Neural progenitor cell (in vitro differentiated cells): Measurements from ENCODE around the gene FGFRL1. TPM values are rescaled to one million over a fixed set of nuclear protein-coding genes. Genes with fewer than 3 reads are reported as not detected.

Experiments
- DNase-seq: peaks from one replicate; pipeline ENCODE4 v3.0.0-alpha.2; 2016; ENCODE audit warnings: low spot score
- H2AFZ ChIP-seq: fragments of 200-600 bp; sonication (generic); replicated peaks from 2 replicates; pipeline ENCODE4 v1.6.1; 2016; ENCODE audit warnings: antibody characterized with exemption
- H3F3A ChIP-seq: fragments of 200-600 bp; sonication (generic); 2 replicates; pipeline ENCODE4 v1.6.1; 2016; ENCODE audit warnings: antibody characterized with exemption, low read depth
- H3K27ac ChIP-seq: fragments of 200-600 bp; sonication (generic); 2 replicates; pipeline ENCODE4 v1.5.1; 2016; ENCODE audit warnings: mild to moderate bottlenecking
- H3K27me3 ChIP-seq: fragments of 200-600 bp; sonication (generic); 2 replicates; pipeline ENCODE4 v1.6.1; 2016; ENCODE audit warnings: mild to moderate bottlenecking, moderate library complexity
- H3K36me3 ChIP-seq: fragments of 200-600 bp; sonication (generic); 2 replicates; pipeline ENCODE4 v1.5.1; 2016
- H3K4me1 ChIP-seq: fragments of 200-600 bp; sonication (generic); 2 replicates; pipeline ENCODE4 v1.6.1; 2016; ENCODE audit warnings: mixed run types
- H3K4me2 ChIP-seq: fragments of 200-600 bp; sonication (generic); 2 replicates; pipeline ENCODE4 v1.6.1; 2016
- H3K4me3 ChIP-seq: fragments of 200-600 bp; sonication (generic); 2 replicates; pipeline ENCODE4 v1.5.1; 2016
- H3K79me2 ChIP-seq: fragments of 200-600 bp; sonication (generic); 2 replicates; pipeline ENCODE4 v1.6.1; 2016; ENCODE audit warnings: low read depth
- H3K9ac ChIP-seq: fragments of 200-600 bp; sonication (generic); 2 replicates; pipeline ENCODE4 v1.6.1; 2016
- H3K9me3 ChIP-seq: fragments of 200-600 bp; sonication (generic); 2 replicates; pipeline ENCODE4 v1.5.1; 2016; ENCODE audit warnings: low read depth
- H4K20me1 ChIP-seq: fragments of 200-600 bp; sonication (generic); 2 replicates; pipeline ENCODE4 v1.6.1; 2016; ENCODE audit warnings: low read depth
- H3K27ac Mint-ChIP-seq: 3 replicates; pipeline ENCODE4 v1.8.0; 2021; ENCODE audit warnings: mixed read lengths
- H3K27me3 Mint-ChIP-seq: 2 replicates; pipeline ENCODE4 v1.8.0; 2022; ENCODE audit warnings: low read depth, mild to moderate bottlenecking, inconsistent platforms, moderate library complexity, mixed read lengths; ENCODE audit not compliant: insufficient read depth
- H3K36me3 Mint-ChIP-seq: 3 replicates; pipeline ENCODE4 v1.8.0; 2021; ENCODE audit warnings: mixed read lengths
- H3K4me1 Mint-ChIP-seq: 3 replicates; pipeline ENCODE4 v1.8.0; 2021; ENCODE audit warnings: mixed read lengths
- H3K4me3 Mint-ChIP-seq: 3 replicates; pipeline ENCODE4 v1.8.0; 2021; ENCODE audit warnings: mild to moderate bottlenecking, moderate library complexity, mixed read lengths
- H3K9me3 Mint-ChIP-seq: 3 replicates; pipeline ENCODE4 v1.8.0; 2020; ENCODE audit warnings: mixed read lengths
- EZH2 ChIP-seq: fragments of 200-600 bp; sonication (generic); IDR thresholded peaks from 2 replicates; pipeline ENCODE4 v1.6.1; 2017; ENCODE audit warnings: antibody characterized with exemption, mild to moderate bottlenecking, moderate library complexity
- EZH2phosphoT487 ChIP-seq: fragments of 200-600 bp; sonication (generic); IDR thresholded peaks from 2 replicates; pipeline ENCODE4 v1.6.1; 2017; ENCODE audit warnings: antibody characterized with exemption
- total RNA-seq: library from RNA; depleted of rRNA; stranded (reverse); fragments of >200 nt; gene quantifications from 2 replicates; pipeline ENCODE4 v1.2.3, GENCODE V29; 2015; ENCODE audit warnings: low replicate concordance
- TF ChIP-seq, protein P1 (sequence below): fragments of 200-600 bp; sonication (generic); IDR thresholded peaks from 2 replicates; pipeline ENCODE4 v1.5.1; 2017; ENCODE audit warnings: antibody characterized with exemption, mild to moderate bottlenecking

The FGFRL1 gene
- total RNA-seq, 1 donor from 2014 or later = 9.6 TPM

DNA sequence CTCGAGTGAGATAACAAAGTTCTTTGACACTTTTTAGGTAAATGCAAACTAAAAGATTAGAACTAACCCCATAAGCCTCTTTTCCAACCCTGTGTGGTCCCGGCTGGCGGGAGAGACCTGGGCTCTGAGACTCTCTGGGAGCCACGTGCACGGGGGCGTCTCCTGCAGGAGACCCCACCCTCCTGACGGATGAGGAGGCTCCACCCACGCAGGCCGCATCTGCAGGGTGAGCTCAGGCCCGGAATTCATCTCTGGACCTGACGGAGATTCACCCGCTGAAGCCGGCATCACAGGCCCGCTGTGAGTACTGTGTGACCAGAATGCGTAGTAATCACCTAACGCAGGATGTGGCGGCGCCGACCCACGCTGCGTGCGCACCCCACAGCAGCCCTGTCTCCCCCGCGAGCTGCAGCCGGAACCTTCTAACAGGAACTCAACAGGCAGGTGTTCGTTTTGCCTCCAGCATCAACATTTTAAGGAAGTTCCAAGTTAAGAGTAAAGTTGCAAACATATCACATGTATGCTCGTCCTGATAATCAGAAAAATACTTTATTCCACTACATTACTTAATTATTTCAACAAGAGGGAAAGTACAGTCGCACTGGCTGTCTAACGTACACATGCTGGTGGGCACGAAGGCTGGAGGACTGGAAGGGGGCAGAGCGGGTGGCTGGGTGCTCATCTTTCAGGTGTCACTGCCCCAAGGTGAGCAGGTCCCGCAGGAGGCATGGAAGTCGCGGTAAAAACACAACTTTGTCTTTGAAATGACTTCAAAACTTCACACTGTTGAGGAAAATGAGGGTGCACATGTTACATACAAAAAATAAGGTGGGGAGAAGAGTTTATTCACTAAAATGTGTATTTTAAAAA is 44.5 kb downstream of the FGFRL1 start:
- no peak overlapping the region for H3K27ac Mint-ChIP-seq
- no peak overlapping the region for H3K27ac ChIP-seq
- no peak overlapping the region for H3K4me2 ChIP-seq
- peak overlapping the region; percentile 5 for H3K4me3 Mint-ChIP-seq
- peak; percentile 71 for DNase-seq
- peaks cover 4% of the 10 kb centered on the region for H3K4me1 ChIP-seq
- H4K20me1 ChIP-seq = no peaks in the 10 kb centered on the region
- no peaks in the 10 kb centered on the region for H3K9me3 ChIP-seq
- H2AFZ ChIP-seq = no peak overlapping the region
- peaks cover 44% of the 10 kb centered on the region for H3K4me1 Mint-ChIP-seq
- H3K36me3 ChIP-seq = no peaks in the 10 kb centered on the region
- no peaks in the 10 kb centered on the region for H3K36me3 Mint-ChIP-seq
- H3K9me3 Mint-ChIP-seq = peaks cover 6% of the 10 kb centered on the region
- H3K27me3 ChIP-seq = peaks cover 74% of the 10 kb centered on the region
- no peak overlapping the region for H3K9ac ChIP-seq
- no peaks in the 10 kb centered on the region for H3F3A ChIP-seq
- no peak for TF ChIP-seq EZH2
- TF ChIP-seq, protein P1, sequence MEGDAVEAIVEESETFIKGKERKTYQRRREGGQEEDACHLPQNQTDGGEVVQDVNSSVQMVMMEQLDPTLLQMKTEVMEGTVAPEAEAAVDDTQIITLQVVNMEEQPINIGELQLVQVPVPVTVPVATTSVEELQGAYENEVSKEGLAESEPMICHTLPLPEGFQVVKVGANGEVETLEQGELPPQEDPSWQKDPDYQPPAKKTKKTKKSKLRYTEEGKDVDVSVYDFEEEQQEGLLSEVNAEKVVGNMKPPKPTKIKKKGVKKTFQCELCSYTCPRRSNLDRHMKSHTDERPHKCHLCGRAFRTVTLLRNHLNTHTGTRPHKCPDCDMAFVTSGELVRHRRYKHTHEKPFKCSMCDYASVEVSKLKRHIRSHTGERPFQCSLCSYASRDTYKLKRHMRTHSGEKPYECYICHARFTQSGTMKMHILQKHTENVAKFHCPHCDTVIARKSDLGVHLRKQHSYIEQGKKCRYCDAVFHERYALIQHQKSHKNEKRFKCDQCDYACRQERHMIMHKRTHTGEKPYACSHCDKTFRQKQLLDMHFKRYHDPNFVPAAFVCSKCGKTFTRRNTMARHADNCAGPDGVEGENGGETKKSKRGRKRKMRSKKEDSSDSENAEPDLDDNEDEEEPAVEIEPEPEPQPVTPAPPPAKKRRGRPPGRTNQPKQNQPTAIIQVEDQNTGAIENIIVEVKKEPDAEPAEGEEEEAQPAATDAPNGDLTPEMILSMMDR = no peak
- H3K4me3 ChIP-seq = no peak overlapping the region
- peaks cover 20% of the 10 kb centered on the region for H3K27me3 Mint-ChIP-seq
- H3K79me2 ChIP-seq = no peaks in the 10 kb centered on the region

DNA sequence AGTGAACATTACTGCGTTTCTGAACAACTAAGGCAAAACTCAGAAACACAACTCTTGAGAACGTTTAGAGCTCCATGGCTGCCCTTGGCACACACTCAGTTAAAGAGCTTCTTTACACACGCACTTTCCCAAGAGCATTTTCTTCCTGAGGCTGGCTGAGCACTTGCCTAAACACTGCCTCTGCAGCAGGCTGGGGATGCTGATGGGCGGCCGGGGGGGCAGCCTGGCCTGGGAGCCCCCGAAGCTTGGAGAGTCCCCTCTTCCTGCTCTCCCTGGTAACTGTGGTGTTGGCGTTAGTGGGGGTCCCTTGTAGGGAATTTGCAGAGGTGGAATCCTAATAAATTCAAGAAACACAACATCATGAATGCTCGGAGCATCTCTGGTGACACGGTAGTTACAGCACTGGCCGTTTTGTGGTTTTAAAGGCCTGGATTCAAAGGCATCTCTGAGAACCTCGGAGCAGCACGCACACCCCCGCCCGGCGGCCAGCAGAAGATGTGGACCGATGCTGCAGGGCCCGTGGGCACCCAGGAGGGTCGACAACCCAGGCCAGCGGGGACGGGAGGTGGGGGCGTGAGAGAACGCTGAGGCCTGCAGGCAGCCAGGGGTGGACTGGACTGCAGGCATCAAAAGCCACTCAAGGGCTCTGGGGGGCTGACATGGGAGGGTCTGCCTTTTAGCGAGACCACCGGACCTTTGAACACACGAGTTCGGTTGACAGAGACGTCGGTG is 45.4 kb downstream of the FGFRL1 start:
- peaks cover 70% of the 10 kb centered on the region for H3K27me3 ChIP-seq
- Mint-ChIP-seq H3K27me3 (peaks cover 12% of the 10 kb centered on the region), H3K36me3 (no peaks in the 10 kb centered on the region)

DNA sequence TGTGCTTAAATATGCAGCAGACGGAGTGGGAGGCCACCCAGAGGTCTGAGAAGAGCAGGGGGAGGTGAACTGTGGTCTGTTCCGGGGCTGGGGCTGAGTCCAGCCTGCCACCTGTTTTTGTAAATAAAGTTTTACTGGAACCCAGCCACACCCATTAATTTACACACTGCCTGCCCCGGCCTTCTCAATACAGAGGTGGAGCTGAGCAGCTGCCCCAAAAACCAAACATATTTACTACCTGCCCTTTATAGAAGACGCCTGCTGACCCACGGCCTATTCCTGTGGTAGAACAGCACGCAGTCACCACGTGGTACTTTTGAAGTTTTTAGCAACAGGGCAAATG is 45.9 kb downstream of the FGFRL1 start:
- DNase-seq = no peak
- H3K27me3 ChIP-seq = peaks cover 70% of the 10 kb centered on the region
- H3K27ac Mint-ChIP-seq = no peak overlapping the region

More for the DNA sequence above, 45.4 kb downstream of the FGFRL1 start:
- H3K79me2 ChIP-seq = no peaks in the 10 kb centered on the region
- TF ChIP-seq, protein P1 = no peak
- no peak for TF ChIP-seq EZH2
- TF ChIP-seq EZH2phosphoT487 = no peak
- no peak for DNase-seq
- Mint-ChIP-seq H3K9me3 (peaks cover 2% of the 10 kb centered on the region), H3K27ac (no peak overlapping the region), H3K4me3 (no peak overlapping the region), H3K4me1 (peaks cover 44% of the 10 kb centered on the region)
- H4K20me1 ChIP-seq = no peaks in the 10 kb centered on the region
- H3K4me3 ChIP-seq = no peak overlapping the region
- H3K4me1 ChIP-seq = peaks cover 4% of the 10 kb centered on the region
- H3K4me2 ChIP-seq = no peak overlapping the region
- H3K9ac ChIP-seq = no peak overlapping the region
- no peak overlapping the region for H2AFZ ChIP-seq
- H3F3A ChIP-seq = no peaks in the 10 kb centered on the region
- H3K36me3 ChIP-seq = no peaks in the 10 kb centered on the region
- no peaks in the 10 kb centered on the region for H3K9me3 ChIP-seq
- no peak overlapping the region for H3K27ac ChIP-seq

More for the DNA sequence above, 45.9 kb downstream of the FGFRL1 start:
- Histone ChIP-seq H3F3A (no peaks in the 10 kb centered on the region), H3K4me2 (no peak overlapping the region), H3K4me3 (no peak overlapping the region), H3K36me3 (no peaks in the 10 kb centered on the region), H3K27ac (no peak overlapping the region), H3K4me1 (peaks cover 4% of the 10 kb centered on the region), H3K79me2 (no peaks in the 10 kb centered on the region), H3K9me3 (no peaks in the 10 kb centered on the region), H4K20me1 (no peaks in the 10 kb centered on the region), H3K9ac (no peak overlapping the region), H2AFZ (no peak overlapping the region)
- TF ChIP-seq EZH2phosphoT487 = no peak
- TF ChIP-seq EZH2 = no peak
- TF ChIP-seq, protein P1 = no peak
- Mint-ChIP-seq H3K36me3 (no peaks in the 10 kb centered on the region), H3K4me3 (no peak overlapping the region), H3K27me3 (peaks cover 10% of the 10 kb centered on the region), H3K9me3 (no peaks in the 10 kb centered on the region), H3K4me1 (peaks cover 46% of the 10 kb centered on the region)
